Progenitor cell of endocrine pancreas (in vitro differentiated cells): ENCODE results near the gene NTF4. TPM values are rescaled to one million over a fixed set of nuclear protein-coding genes. Genes with fewer than 3 reads are reported as not detected.

Experiments used
- DNase-seq: peaks from one replicate; pipeline ENCODE4 v3.0.0; 2021; ENCODE audit warnings: low spot score; ENCODE audit not compliant: unreplicated experiment
- H3K27ac Mint-ChIP-seq: 2 replicates; pipeline ENCODE4 v1.8.0; 2021; ENCODE audit warnings: mild to moderate bottlenecking, moderate library complexity, mixed read lengths
- H3K27me3 Mint-ChIP-seq: 2 replicates; pipeline ENCODE4 v1.8.0; 2021; ENCODE audit warnings: mixed read lengths
- H3K36me3 Mint-ChIP-seq: 2 replicates; pipeline ENCODE4 v1.8.0; 2022; ENCODE audit warnings: mixed read lengths; ENCODE audit not compliant: insufficient read depth
- H3K4me1 Mint-ChIP-seq: 2 replicates; pipeline ENCODE4 v1.8.0; 2021; ENCODE audit warnings: low read depth, mixed read lengths
- H3K4me3 Mint-ChIP-seq: 2 replicates; pipeline ENCODE4 v1.8.0; 2021; ENCODE audit warnings: low read depth, mild to moderate bottlenecking, moderate library complexity, mixed read lengths
- H3K9me3 Mint-ChIP-seq: 2 replicates; pipeline ENCODE4 v1.8.0; 2021; ENCODE audit warnings: low read depth, mixed read lengths
- CTCF ChIP-seq: fragments of 200-600 bp; sonication (generic); IDR thresholded peaks from one replicate; pipeline ENCODE4 v1.5.0; 2021; ENCODE audit warnings: antibody characterized with exemption, mild to moderate bottlenecking; ENCODE audit not compliant: unreplicated experiment
- total RNA-seq: library from RNA; stranded (reverse); gene quantifications from 2 replicates; pipeline ENCODE4 v1.2.1, GENCODE V29; 2021

The NTF4 gene
- total RNA-seq, 1 donor from 2014 or later, result 0.91 TPM

- Mint-ChIP-seq H3K27ac (no peak overlapping the region), H3K36me3 (peaks cover 22% of the 10 kb centered on the region), H3K9me3 (no peaks in the 10 kb centered on the region), H3K4me3 (no peak overlapping the region), H3K27me3 (no peaks in the 10 kb centered on the region), H3K4me1 (peaks cover 4% of the 10 kb centered on the region)
- DNase-seq, result no peak
- no peak for TF ChIP-seq CTCF
These were observed 45.1 kb upstream of the NTF4 start for GRCh38 chr19:49109569-49110233.

GRCh38 chr19:49109051-49109450 lies 44.4 kb upstream of the NTF4 start:
- Mint-ChIP-seq H3K9me3 (no peaks in the 10 kb centered on the region), H3K36me3 (peaks cover 22% of the 10 kb centered on the region), H3K27ac (peak overlapping the region; percentile 81), H3K4me3 (no peak overlapping the region), H3K27me3 (no peaks in the 10 kb centered on the region), H3K4me1 (peaks cover 4% of the 10 kb centered on the region)
- TF ChIP-seq CTCF, result no peak
- DNase-seq, result no peak

- Mint-ChIP-seq H3K4me3 (no peak overlapping the region), H3K4me1 (no peaks in the 10 kb centered on the region), H3K27ac (no peak overlapping the region), H3K36me3 (peaks cover 22% of the 10 kb centered on the region), H3K27me3 (no peaks in the 10 kb centered on the region), H3K9me3 (no peaks in the 10 kb centered on the region)
- no peak for TF ChIP-seq CTCF
- DNase-seq, result no peak
These were observed 43.2 kb upstream of the NTF4 start for GRCh38 chr19:49107625-49108459.

- peak; percentile 48 for DNase-seq
- Mint-ChIP-seq H3K9me3 (no peaks in the 10 kb centered on the region), H3K4me1 (no peaks in the 10 kb centered on the region), H3K27me3 (no peaks in the 10 kb centered on the region), H3K36me3 (peaks cover 22% of the 10 kb centered on the region), H3K4me3 (no peak overlapping the region), H3K27ac (peak overlapping the region; percentile 83)
- TF ChIP-seq CTCF, result peak; percentile 85
These were observed 42.1 kb upstream of the NTF4 start for GRCh38 chr19:49106648-49107135.

GRCh38 chr19:49104229-49104864 lies 39.7 kb upstream of the NTF4 start:
- no peak for TF ChIP-seq CTCF
- H3K36me3 Mint-ChIP-seq, result peaks cover 31% of the 10 kb centered on the region

More at GRCh38 chr19:49104229-49104864, 39.7 kb upstream of the NTF4 start:
- DNase-seq, result no peak
- Mint-ChIP-seq H3K27me3 (no peaks in the 10 kb centered on the region), H3K4me3 (no peak overlapping the region), H3K9me3 (no peaks in the 10 kb centered on the region), H3K27ac (peak overlapping the region; percentile 76), H3K4me1 (no peaks in the 10 kb centered on the region)
